ENCODE data around the gene XRCC4. TPM values are rescaled to one million over a fixed set of nuclear protein-coding genes. Genes with fewer than 3 reads are reported as not detected.

The XRCC4 gene
- 12.0 to 13.6 TPM (median 12.1 TPM) in 3 replicates for total RNA-seq

DNA sequence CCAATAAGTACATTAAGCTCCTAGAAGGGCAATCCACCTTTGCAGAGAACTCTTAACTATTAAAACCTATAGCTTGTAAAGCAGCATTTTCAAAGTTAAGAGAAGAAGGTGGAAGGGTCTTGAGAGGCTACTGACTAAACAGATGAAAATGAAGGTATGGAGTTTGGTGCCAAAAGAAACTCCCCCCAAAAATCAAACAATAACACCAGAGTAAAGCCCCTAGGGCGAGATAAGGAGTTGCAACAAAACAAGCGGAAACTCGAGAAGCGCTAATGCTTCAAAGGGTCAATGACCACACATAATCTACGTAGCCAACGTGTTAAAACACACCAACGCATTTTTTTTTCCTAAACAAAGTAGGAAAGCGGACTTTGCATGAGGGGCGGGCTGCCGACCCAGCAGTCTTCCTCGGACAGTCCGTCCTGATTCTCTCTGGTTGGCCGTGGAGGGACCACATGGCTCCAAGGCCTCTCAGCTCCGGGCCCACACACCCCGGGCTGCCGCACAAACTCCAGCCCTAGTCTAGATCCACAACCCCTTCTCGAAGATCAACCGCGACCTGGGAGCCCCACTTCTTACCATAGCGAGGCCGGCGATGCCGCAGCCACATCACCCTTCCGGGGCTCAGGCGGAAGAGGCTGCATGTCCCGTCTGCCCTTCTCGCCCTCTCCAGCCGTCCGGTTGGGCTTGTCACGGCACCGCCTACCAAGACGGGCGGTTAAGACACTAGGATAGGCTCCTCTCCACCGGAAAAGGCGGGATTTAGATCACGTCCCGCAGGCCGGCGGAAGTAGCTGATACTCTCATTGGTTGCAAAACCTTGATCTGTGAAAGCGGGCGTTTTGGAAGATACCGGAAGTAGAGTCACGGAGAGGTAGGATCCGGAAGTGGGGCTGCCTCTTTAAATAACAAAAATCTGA is at the start of gene XRCC4, which contains the start of gene TMEM167A:
XRCC4 (plus strand) TSS at position 806 of the 920 bp plus-strand sequence. CDS start 27,373 bp downstream, outside the sequence.
TMEM167A (minus strand) TSS at position 653 of the 920 bp plus-strand sequence; CDS start at position 582, 71 bp downstream.
- DNase-seq (ENCODE audit: low spot score in 2 of 2, unreplicated experiment in 2 of 2) = peak; percentile 79 to 87
- Mint-ChIP-seq H3K9me3 (no peaks in the 10 kb centered on the region), H3K27ac (peak within 1 kb of the TSS; percentile 98)

DNA sequence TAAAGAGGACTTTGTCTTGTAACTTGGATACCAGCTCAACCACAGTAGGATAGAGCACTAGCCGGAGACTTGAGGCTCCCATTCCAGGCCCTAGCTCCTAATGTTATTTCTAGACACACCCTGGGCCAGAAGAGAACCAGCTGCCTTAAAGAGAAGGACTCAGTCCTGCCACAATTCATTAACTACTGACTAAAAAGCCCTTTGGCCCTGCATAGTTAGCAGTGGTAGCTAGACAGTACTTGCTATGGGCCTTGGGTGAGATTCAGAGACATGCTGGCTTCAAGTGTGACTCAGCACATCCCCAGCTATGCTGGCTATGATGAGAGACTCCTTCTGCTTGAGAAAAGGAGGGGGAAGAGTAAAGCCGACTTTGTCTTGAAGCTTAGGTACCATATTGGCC is 47.4 kb upstream of the XRCC4 start:
- Mint-ChIP-seq H3K27ac (no peak overlapping the region), H3K4me3 (no peak overlapping the region), H3K4me1 (peaks cover 33% of the 10 kb centered on the region), H3K9me3 (no peaks in the 10 kb centered on the region), H3K27me3 (ENCODE audit: low read depth) (no peaks in the 10 kb centered on the region), H3K36me3 (no peaks in the 10 kb centered on the region)
- DNase-seq (ENCODE audit: low spot score in 2 of 2, unreplicated experiment in 2 of 2) = no peak
- TF ChIP-seq, protein P1, sequence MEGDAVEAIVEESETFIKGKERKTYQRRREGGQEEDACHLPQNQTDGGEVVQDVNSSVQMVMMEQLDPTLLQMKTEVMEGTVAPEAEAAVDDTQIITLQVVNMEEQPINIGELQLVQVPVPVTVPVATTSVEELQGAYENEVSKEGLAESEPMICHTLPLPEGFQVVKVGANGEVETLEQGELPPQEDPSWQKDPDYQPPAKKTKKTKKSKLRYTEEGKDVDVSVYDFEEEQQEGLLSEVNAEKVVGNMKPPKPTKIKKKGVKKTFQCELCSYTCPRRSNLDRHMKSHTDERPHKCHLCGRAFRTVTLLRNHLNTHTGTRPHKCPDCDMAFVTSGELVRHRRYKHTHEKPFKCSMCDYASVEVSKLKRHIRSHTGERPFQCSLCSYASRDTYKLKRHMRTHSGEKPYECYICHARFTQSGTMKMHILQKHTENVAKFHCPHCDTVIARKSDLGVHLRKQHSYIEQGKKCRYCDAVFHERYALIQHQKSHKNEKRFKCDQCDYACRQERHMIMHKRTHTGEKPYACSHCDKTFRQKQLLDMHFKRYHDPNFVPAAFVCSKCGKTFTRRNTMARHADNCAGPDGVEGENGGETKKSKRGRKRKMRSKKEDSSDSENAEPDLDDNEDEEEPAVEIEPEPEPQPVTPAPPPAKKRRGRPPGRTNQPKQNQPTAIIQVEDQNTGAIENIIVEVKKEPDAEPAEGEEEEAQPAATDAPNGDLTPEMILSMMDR (IDR thresholded peaks at IDR 0.05; ENCODE audit: unreplicated experiment) = no peak

More for the DNA sequence above, at the start of gene XRCC4, which contains the start of gene TMEM167A:
- TF ChIP-seq, protein P1 (IDR thresholded peaks at IDR 0.05; ENCODE audit: unreplicated experiment) = no peak
- Mint-ChIP-seq H3K27me3 (ENCODE audit: low read depth) (no peaks in the 10 kb centered on the region), H3K4me1 (peaks cover 45% of the 10 kb centered on the region), H3K4me3 (peak within 1 kb of the TSS; percentile 98), H3K36me3 (peaks cover 18% of the 10 kb centered on the region)

- H3K27ac Mint-ChIP-seq = no peak overlapping the region
These were observed 46.0 kb upstream of the XRCC4 start for GRCh38 chr5:83031381-83031780.

GRCh38 chr5:83034036-83034435 is 43.3 kb upstream of the XRCC4 start:
- no peak for DNase-seq (ENCODE audit: low spot score in 2 of 2, unreplicated experiment in 2 of 2)
- TF ChIP-seq, protein P1 (IDR thresholded peaks at IDR 0.05; ENCODE audit: unreplicated experiment) = no peak
- Mint-ChIP-seq H3K4me1 (peaks cover 52% of the 10 kb centered on the region), H3K36me3 (no peaks in the 10 kb centered on the region), H3K27ac (peak overlapping the region; percentile 45), H3K9me3 (no peaks in the 10 kb centered on the region), H3K4me3 (no peak overlapping the region), H3K27me3 (ENCODE audit: low read depth) (no peaks in the 10 kb centered on the region)

More at GRCh38 chr5:83031381-83031780, 46.0 kb upstream of the XRCC4 start:
- TF ChIP-seq, protein P1 (IDR thresholded peaks at IDR 0.05; ENCODE audit: unreplicated experiment) = no peak
- no peak overlapping the region for H3K4me3 Mint-ChIP-seq
- no peaks in the 10 kb centered on the region for H3K27me3 Mint-ChIP-seq (ENCODE audit: low read depth)
- H3K4me1 Mint-ChIP-seq = peaks cover 47% of the 10 kb centered on the region
- DNase-seq (ENCODE audit: low spot score in 2 of 2, unreplicated experiment in 2 of 2) = no peak
- H3K36me3 Mint-ChIP-seq = no peaks in the 10 kb centered on the region
- H3K9me3 Mint-ChIP-seq = no peaks in the 10 kb centered on the region

GRCh38 chr5:83034528-83035207 is 42.7 kb upstream of the XRCC4 start:
- H3K27me3 Mint-ChIP-seq (ENCODE audit: low read depth) = no peaks in the 10 kb centered on the region
- peak overlapping the region; percentile 45 for H3K27ac Mint-ChIP-seq
- peaks cover 52% of the 10 kb centered on the region for H3K4me1 Mint-ChIP-seq
- no peaks in the 10 kb centered on the region for H3K9me3 Mint-ChIP-seq
- no peak overlapping the region for H3K4me3 Mint-ChIP-seq
- TF ChIP-seq, protein P1 (IDR thresholded peaks at IDR 0.05; ENCODE audit: unreplicated experiment) = no peak
- no peak for DNase-seq (ENCODE audit: low spot score in 2 of 2, unreplicated experiment in 2 of 2)
- H3K36me3 Mint-ChIP-seq = no peaks in the 10 kb centered on the region
